Tibial artery (tissue), 4 donors: Measurements from ENCODE around the gene NTHL1.
A peak's percentile ranks its signal among the peaks of the same experiment; 100 is the strongest.

Experiments used
- DNase-seq, 2 donors: peaks; one replicate each; pipeline ENCODE4 v3.0.0-alpha.2; 2019
- H3K27ac ChIP-seq, 2 donors: fragments of 200-600 bp; sonication (generic) in 1 of 2; 1 replicate in 1 of 2; 2 replicates in 1 of 2; pipeline ENCODE4 v1.5.1; 2018 to 2019; ENCODE audit warnings: mild to moderate bottlenecking in 1 of 2
- H3K27me3 ChIP-seq, 2 donors: fragments of 200-600 bp; sonication (generic) in 1 of 2; one replicate each; pipeline versions ENCODE4 v1.5.1 to v1.6.0; 2016 to 2019
- H3K36me3 ChIP-seq, 3 donors: fragments of 200-600 bp; sonication (generic) in 2 of 3; one replicate each; pipeline ENCODE4 v1.5.1; 2016 to 2019; ENCODE audit warnings: mild to moderate bottlenecking in 2 of 3
- H3K4me1 ChIP-seq, 4 donors: fragments of 200-600 bp; sonication (generic) in 2 of 4; 1 replicate in 3 of 4; 2 replicates in 1 of 4; pipeline ENCODE4 v1.5.1; 2016 to 2019
- H3K4me3 ChIP-seq, 2 donors: fragments of 200-600 bp; sonication (generic) in 1 of 2; 1 replicate in 1 of 2; 2 replicates in 1 of 2; pipeline ENCODE4 v1.5.1; 2018 to 2019; ENCODE audit warnings: mild to moderate bottlenecking in 2 of 2
- H3K9me3 ChIP-seq, 3 donors: fragments of 200-600 bp; sonication (generic) in 1 of 3; one replicate each; pipeline ENCODE4 v1.5.1; 2016 to 2019
- CTCF ChIP-seq, 2 experiments: fragments of 200-600 bp in 1 of 2; fragments of 450-650 bp in 1 of 2; IDR thresholded peaks; one replicate each; pipeline ENCODE4 v1.5.1; 2017 to 2019; ENCODE audit warnings: antibody characterized with exemption in 2 of 2, mild to moderate bottlenecking in 1 of 2, moderate library complexity in 1 of 2
- intact Hi-C: fragments of 100-400 bp; cut with DNase I; formaldehyde crosslinking; loops from one replicate; pipeline ENCODE4 v1.15.0; 2023; ENCODE audit warnings: low total_unique reads

NTHL1 gene

GRCh38 chr16:2026461-2027023 lies 21.1 kb downstream of the NTHL1 start, which contains the start of gene NHERF2:
Gene NHERF2, plus strand, starts transcription at chr16:2026902. Its CDS starts 104 bp downstream, at chr16:2027006.
- Histone ChIP-seq H3K36me3 (peaks cover 0 to 13% (median 0%) of the 10 kb centered on the region in 3 donors), H3K27ac (peak within 1 kb of the TSS; percentile 77 to 98), H3K4me3 (peak within 1 kb of the TSS; percentile 62 to 72), H3K9me3 (no peaks in the 10 kb centered on the region), H3K4me1 (peaks cover 0 to 77% (median 51%) of the 10 kb centered on the region in 4 donors), H3K27me3 (peaks cover 0 to 8% of the 10 kb centered on the region in 2 donors)
- intact Hi-C loops, result no loop called here
- no peak for TF ChIP-seq CTCF (IDR thresholded peaks at IDR 0.05)
- DNase-seq, result no peak

GRCh38 chr16:2025878-2026460 lies 21.7 kb downstream of the NTHL1 start:
- Histone ChIP-seq H3K9me3 (no peaks in the 10 kb centered on the region), H3K4me1 (peaks cover 0 to 71% (median 49%) of the 10 kb centered on the region in 4 donors), H3K27ac (peak overlapping the region; percentile 74 to 77), H3K4me3 (peak overlapping the region; percentile 62 to 72), H3K27me3 (peaks cover 0 to 13% of the 10 kb centered on the region in 2 donors), H3K36me3 (peaks cover 0 to 13% (median 0%) of the 10 kb centered on the region in 3 donors)
- DNase-seq, result no peak
- intact Hi-C loops, result no loop called here
- no peak for TF ChIP-seq CTCF (IDR thresholded peaks at IDR 0.05)

- no peak overlapping the region for H3K27ac ChIP-seq
- TF ChIP-seq CTCF (IDR thresholded peaks at IDR 0.05), result no peak
- no peak for DNase-seq
- intact Hi-C loops, result no loop called here
- H3K9me3 ChIP-seq, result no peaks in the 10 kb centered on the region
- peaks cover 0 to 21% of the 10 kb centered on the region in 2 donors for H3K27me3 ChIP-seq
- no peak overlapping the region for H3K4me3 ChIP-seq
- H3K4me1 ChIP-seq, result peaks cover 0 to 69% (median 52%) of the 10 kb centered on the region in 4 donors
- peaks cover 0 to 11% (median 0%) of the 10 kb centered on the region in 3 donors for H3K36me3 ChIP-seq
These were observed 22.4 kb downstream of the NTHL1 start for GRCh38 chr16:2025251-2025650.

GRCh38 chr16:2024032-2024420 lies 23.6 kb downstream of the NTHL1 start:
- intact Hi-C loops, result loop anchor here (5.0 kb wide), 1 partner anchor 118 kb away; no protein-coding TSS in a partner anchor
- peaks cover 0 to 65% (median 56%) of the 10 kb centered on the region in 4 donors for H3K4me1 ChIP-seq
- peak overlapping the region in 1 of 2 donors; percentile 67 for H3K27ac ChIP-seq

More at GRCh38 chr16:2024032-2024420, 23.6 kb downstream of the NTHL1 start:
- no peak for DNase-seq
- no peaks in the 10 kb centered on the region for H3K9me3 ChIP-seq
- TF ChIP-seq CTCF (IDR thresholded peaks at IDR 0.05), result no peak
- no peaks in the 10 kb centered on the region for H3K36me3 ChIP-seq
- H3K27me3 ChIP-seq, result peaks cover 0 to 33% of the 10 kb centered on the region in 2 donors
- no peak overlapping the region for H3K4me3 ChIP-seq
